T-cell (primary cell): ENCODE measurements around the gene PCDHGA7. TPM values are rescaled to one million over a fixed set of nuclear protein-coding genes. Genes with fewer than 3 reads are reported as not detected.
"Not testable (repeated sequence)": the region's sequence is repeated elsewhere in the genome, so short reads cannot be mapped to it uniquely, and the experiment has no call there.

Experiments
- ATAC-seq, 4 experiments: fragments of 200-7000 bp in 3 of 4; fragments of 150-1000 bp in 1 of 4; cut with Tn5 transposase; replicated peaks in 1 of 4; 1 replicate in 3 of 4; 2 replicates in 1 of 4; pipeline ENCODE4 v1.10.0; 2021; ENCODE audit warnings: moderate library complexity in 3 of 4, mild to moderate bottlenecking in 2 of 4, moderate number of reproducible peaks in 1 of 4
- CTCF ChIA-PET, 2 donors: fragments of 300-600 bp; sonication (Branson Sonifier 250); formaldehyde crosslinking; loops; one replicate each; lab custom pipeline; 2022; ENCODE audit warnings: antibody characterized with exemption in 2 of 2; lab: Charles Lee
- POLR2A ChIA-PET, 2 donors: fragments of 300-600 bp; sonication (Branson Sonifier 250); formaldehyde crosslinking; loops; one replicate each; lab custom pipeline; 2022; ENCODE audit warnings: antibody characterized with exemption in 2 of 2; lab: Charles Lee
- DNase-seq, 35 experiments: peaks; one replicate each; pipeline versions ENCODE4 v3.0.0 to v3.0.0-alpha.2; 2013 to 2023
- H3K27ac ChIP-seq: one replicate; pipeline ENCODE4 v1.5.1; 2013; ENCODE audit warnings: low read length
- H3K27me3 ChIP-seq, 2 experiments: replicated peaks in 1 of 2; 1 replicate in 1 of 2; 2 replicates in 1 of 2; pipeline versions ENCODE4 v1.6.1 to v1.7.0; 2013; ENCODE audit warnings: low read length in 1 of 2, mixed read lengths in 1 of 2; ENCODE audit not compliant: control insufficient read depth in 2 of 2, insufficient read depth in 2 of 2; ENCODE audit errors: extremely low read depth in 1 of 2
- H3K36me3 ChIP-seq, 2 donors: 1 replicate in 1 of 2; 2 replicates in 1 of 2; pipeline versions ENCODE4 v1.6.1 to v1.7.0; 2013; ENCODE audit warnings: low read length in 1 of 2; ENCODE audit not compliant: control insufficient read depth in 2 of 2, insufficient read depth in 1 of 2; ENCODE audit errors: extremely low read depth in 1 of 2
- H3K4me1 ChIP-seq, 2 experiments: 1 replicate in 1 of 2; 2 replicates in 1 of 2; pipeline versions ENCODE4 v1.6.1 to v1.7.0; 2013; ENCODE audit warnings: low read length in 2 of 2, mixed read lengths in 1 of 2; ENCODE audit not compliant: insufficient read depth in 2 of 2, control insufficient read depth in 1 of 2; ENCODE audit errors: extremely low read depth in 1 of 2
- H3K4me3 ChIP-seq, 2 donors: 1 replicate in 1 of 2; 2 replicates in 1 of 2; pipeline versions ENCODE4 v1.5.1 to v1.7.0; 2013; ENCODE audit warnings: mild to moderate bottlenecking in 2 of 2, low read length in 1 of 2, moderate library complexity in 1 of 2; ENCODE audit not compliant: control insufficient read depth in 1 of 2; ENCODE audit errors: extremely low read depth in 1 of 2
- H3K9me3 ChIP-seq: 2 replicates; pipeline ENCODE4 v1.7.0; 2013
- H3K27ac Mint-ChIP-seq, 2 donors: one replicate each; pipeline ENCODE4 v1.8.0; 2020 to 2021; ENCODE audit warnings: mild to moderate bottlenecking in 2 of 2, mixed read lengths in 2 of 2
- H3K27me3 Mint-ChIP-seq, 2 donors: one replicate each; pipeline ENCODE4 v1.8.0; 2021 to 2022; ENCODE audit warnings: mixed read lengths in 2 of 2
- H3K36me3 Mint-ChIP-seq: one replicate; pipeline ENCODE4 v1.8.0; 2021; ENCODE audit warnings: mixed read lengths
- H3K4me1 Mint-ChIP-seq, 3 donors: one replicate each; pipeline ENCODE4 v1.8.0; 2020 to 2022; ENCODE audit warnings: mixed read lengths in 3 of 3, mild to moderate bottlenecking in 1 of 3
- H3K4me3 Mint-ChIP-seq, 3 donors: one replicate each; pipeline ENCODE4 v1.8.0; 2020 to 2022; ENCODE audit warnings: mild to moderate bottlenecking in 3 of 3, mixed read lengths in 3 of 3, moderate library complexity in 3 of 3
- H3K9me3 Mint-ChIP-seq, 3 donors: one replicate each; pipeline ENCODE4 v1.8.0; 2020 to 2022; ENCODE audit warnings: mixed read lengths in 3 of 3
- WGBS: methylation state at CpG from one replicate; pipeline ENCODE4 v1.1.5; 2013; ENCODE audit warnings: missing lambda C conversion rate; ENCODE audit not compliant: insufficient coverage; 5-methylcytosine and 5-hydroxymethylcytosine counted together
- total RNA-seq, 35 experiments: library from RNA in 6 of 35; stranded (reverse) in 6 of 35; fragments of 120-200 nt in 1 of 35; gene quantifications; one replicate each; pipeline versions ENCODE4 v1.2.1 to v1.2.4 and lab custom pipeline; 2013 to 2026

PCDHGA7 gene
- total RNA-seq (under 1 TPM; 0.16 to 0.53 (median 0.21) TPM), total RNA-seq (lab: John Stamatoyannopoulos, UW) (0 to 0.71 (median 0.11) reads per million in 29 experiments)
- total RNA-seq (2013), result 0.28 TPM

DNA sequence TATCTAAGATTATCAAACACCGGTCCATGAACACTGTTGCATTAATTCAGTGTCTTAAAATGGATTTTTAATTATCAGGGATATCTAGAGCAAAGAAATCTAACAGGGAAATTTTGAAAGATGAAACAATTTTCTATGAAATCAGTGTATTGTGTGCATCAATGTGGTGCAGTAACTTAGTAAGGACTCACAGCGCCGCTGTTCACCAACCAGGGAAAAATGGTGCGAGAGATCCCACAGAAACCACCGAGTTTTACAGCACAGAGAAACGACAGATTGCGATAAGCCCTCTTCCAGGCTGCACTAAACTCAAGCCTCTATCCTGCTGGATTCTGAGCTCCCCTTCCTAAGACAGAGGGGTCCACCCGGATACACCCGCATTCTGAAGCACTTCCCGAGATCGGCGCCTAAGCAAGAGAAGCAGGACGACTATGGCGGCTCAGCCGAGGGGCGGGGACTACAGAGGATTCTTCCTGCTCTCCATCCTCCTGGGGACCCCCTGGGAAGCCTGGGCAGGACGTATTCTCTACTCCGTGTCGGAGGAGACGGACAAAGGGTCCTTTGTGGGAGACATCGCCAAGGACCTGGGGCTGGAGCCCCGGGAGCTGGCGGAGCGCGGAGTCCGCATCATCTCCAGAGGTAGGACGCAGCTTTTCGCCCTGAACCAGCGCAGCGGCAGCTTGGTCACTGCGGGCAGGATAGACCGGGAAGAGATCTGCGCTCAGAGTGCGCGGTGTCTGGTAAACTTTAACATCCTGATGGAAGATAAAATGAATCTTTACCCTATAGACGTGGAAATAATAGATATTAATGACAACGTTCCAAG is at the start of gene PCDHGA7:
PCDHGA7 (plus strand) TSS at position 274 of the 826 bp plus-strand sequence; CDS start at position 432, 158 bp downstream.
- Mint-ChIP-seq H3K27ac (no peak within 1 kb of the TSS), H3K27me3 (peaks cover 67 to 77% of the 10 kb centered on the region in 2 donors), H3K4me1 (peaks cover 0 to 6% (median 0%) of the 10 kb centered on the region in 3 donors), H3K9me3 (peaks cover 0 to 38% (median 29%) of the 10 kb centered on the region in 3 donors), H3K36me3 (peaks cover 10% of the 10 kb centered on the region), H3K4me3 (peak within 1 kb of the TSS; percentile 47 to 62 (median 60))
- Histone ChIP-seq H3K4me3 (peak within 1 kb of the TSS in 1 of 2 donors; percentile 57), H3K36me3 (no peaks in the 10 kb centered on the region), H3K9me3 (peaks cover 9% of the 10 kb centered on the region), H3K4me1 (no peaks in the 10 kb centered on the region), H3K27me3 (peaks cover 15 to 40% of the 10 kb centered on the region in 2 experiments), H3K27ac (no peak within 1 kb of the TSS)
- POLR2A ChIA-PET, result no interaction called here
- ATAC-seq (peak in 1 of 4 experiments; percentile 13), DNase-seq (no peak)
- CTCF ChIA-PET, result no interaction called here
- 18% methylated on average over 30 of the region's 37 CpGs for WGBS

DNA sequence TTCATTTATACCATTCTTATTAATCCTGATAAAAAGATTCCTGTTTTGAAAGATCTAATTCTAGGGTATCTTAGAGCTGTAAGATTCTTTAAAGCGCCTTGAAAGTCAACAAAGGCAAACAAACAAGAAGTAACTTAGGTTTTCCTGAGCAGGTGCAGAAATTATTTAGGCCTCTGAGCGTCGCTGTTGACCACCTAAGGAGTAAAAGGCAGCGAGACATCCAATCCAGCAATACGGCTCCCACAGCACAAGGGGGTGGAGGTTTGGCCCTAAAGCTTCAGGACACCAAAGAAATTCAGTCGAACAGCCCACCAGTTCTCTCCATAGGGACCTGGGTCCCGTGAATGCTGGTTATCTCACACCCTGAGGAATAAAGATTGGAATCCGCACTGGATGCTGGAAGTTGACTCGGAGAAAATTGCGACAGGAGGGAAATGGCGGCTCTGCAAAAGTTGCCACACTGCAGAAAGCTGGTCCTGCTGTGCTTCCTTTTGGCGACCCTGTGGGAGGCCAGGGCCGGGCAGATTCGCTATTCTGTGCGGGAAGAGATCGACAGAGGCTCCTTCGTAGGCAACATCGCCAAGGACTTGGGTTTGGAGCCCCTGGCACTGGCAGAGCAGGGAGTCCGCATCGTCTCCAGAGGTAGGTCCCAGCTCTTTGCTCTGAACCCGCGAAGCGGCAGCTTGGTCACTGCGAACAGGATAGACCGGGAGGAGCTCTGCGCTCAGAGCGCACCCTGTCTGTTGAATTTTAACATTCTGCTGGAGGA is 43.8 kb upstream of the PCDHGA7 start, which contains the start of gene PCDHGA2:
PCDHGA2 (plus strand) TSS at position 223 of the 769 bp plus-strand sequence.
- 27% methylated on average over 21 of the region's 27 CpGs for WGBS
- no peak within 1 kb of the TSS for H3K27ac ChIP-seq
- peaks cover 17% of the 10 kb centered on the region for H3K36me3 Mint-ChIP-seq
- H3K4me1 ChIP-seq, result no peaks in the 10 kb centered on the region
- peaks cover 9% of the 10 kb centered on the region for H3K9me3 ChIP-seq
- H3K4me1 Mint-ChIP-seq, result peaks cover 0 to 2% (median 0%) of the 10 kb centered on the region in 3 donors
- peak within 1 kb of the TSS in 2 of 3 donors; percentile 19 to 49 for H3K4me3 Mint-ChIP-seq
- POLR2A ChIA-PET, result no interaction called here
- H3K9me3 Mint-ChIP-seq, result peaks cover 21 to 59% (median 51%) of the 10 kb centered on the region in 3 donors
- ATAC-seq, result no peak
- DNase-seq, result peak in 1 of 35 experiments; percentile 18
- H3K27ac Mint-ChIP-seq, result no peak within 1 kb of the TSS
- CTCF ChIA-PET, result interaction anchor here (0.6 to 1.4 kb wide), 5 partner anchors 9 to 1472 kb away, joined by 3 read pairs; no protein-coding TSS in a partner anchor
- no peaks in the 10 kb centered on the region for H3K36me3 ChIP-seq
- peaks cover 67 to 85% of the 10 kb centered on the region in 2 donors for H3K27me3 Mint-ChIP-seq
- peaks cover 5 to 35% of the 10 kb centered on the region in 2 experiments for H3K27me3 ChIP-seq
- H3K4me3 ChIP-seq, result peak within 1 kb of the TSS in 1 of 2 donors; percentile 17

DNA sequence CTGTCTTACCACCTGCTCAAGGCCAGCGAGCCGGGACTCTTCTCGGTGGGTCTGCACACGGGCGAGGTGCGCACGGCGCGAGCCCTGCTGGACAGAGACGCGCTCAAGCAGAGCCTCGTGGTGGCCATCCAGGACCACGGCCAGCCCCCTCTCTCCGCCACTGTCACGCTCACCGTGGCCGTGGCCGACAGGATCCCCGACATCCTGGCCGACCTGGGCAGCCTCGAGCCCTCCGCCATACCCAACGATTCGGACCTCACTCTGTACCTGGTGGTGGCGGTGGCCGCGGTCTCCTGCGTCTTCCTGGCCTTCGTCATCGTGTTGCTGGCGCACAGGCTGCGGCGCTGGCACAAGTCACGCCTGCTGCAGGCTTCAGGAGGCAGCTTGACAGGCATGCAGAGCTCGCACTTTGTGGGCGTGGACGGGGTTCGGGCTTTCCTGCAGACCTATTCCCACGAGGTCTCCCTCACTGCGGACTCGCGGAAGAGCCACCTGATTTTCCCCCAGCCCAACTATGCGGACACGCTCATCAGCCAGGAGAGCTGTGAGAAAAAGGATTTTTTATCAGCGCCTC is 41.7 kb upstream of the PCDHGA7 start:
- H3K4me1 ChIP-seq, H3K9me3 ChIP-seq, DNase-seq, ATAC-seq, H3K4me1 Mint-ChIP-seq, H3K36me3 ChIP-seq, POLR2A ChIA-PET, H3K4me3 ChIP-seq, CTCF ChIA-PET, H3K27ac Mint-ChIP-seq, H3K27ac ChIP-seq, H3K4me3 Mint-ChIP-seq: not testable (repeated sequence)
- Mint-ChIP-seq H3K36me3 (peaks cover 21% of the 10 kb centered on the region), H3K9me3 (peaks cover 16 to 54% (median 50%) of the 10 kb centered on the region in 3 donors), H3K27me3 (peaks cover 63 to 81% of the 10 kb centered on the region in 2 donors)
- 72% methylated on average over 26 of the region's 45 CpGs for WGBS
- H3K27me3 ChIP-seq, result peaks cover 6 to 47% of the 10 kb centered on the region in 2 experiments

DNA sequence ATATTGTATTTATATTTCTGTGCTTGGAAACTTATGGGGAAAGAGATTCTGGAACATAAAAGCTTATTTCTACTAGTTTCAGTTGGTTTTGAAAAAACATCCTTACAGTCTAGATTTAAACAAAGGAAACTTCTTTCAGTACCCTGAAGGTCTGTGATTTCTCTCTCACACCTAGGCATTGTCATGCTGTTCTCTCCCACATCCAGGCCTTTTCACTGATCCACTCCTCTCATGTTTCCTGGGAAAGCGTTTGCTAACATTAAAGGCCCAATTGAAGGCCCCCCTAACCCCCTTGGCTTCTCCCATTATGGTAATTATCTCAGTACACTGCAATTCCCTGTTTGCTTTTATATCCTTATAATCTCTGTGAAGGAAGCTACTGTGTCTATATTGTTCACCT is 39.8 kb upstream of the PCDHGA7 start:
- no peaks in the 10 kb centered on the region for H3K36me3 ChIP-seq
- no peak overlapping the region for H3K27ac ChIP-seq
- ATAC-seq, result no peak
- no peak for DNase-seq
- no peak overlapping the region for H3K4me3 Mint-ChIP-seq
- peaks cover 3% of the 10 kb centered on the region for H3K9me3 ChIP-seq
- no peaks in the 10 kb centered on the region for H3K4me1 ChIP-seq
- H3K4me3 ChIP-seq, result no peak overlapping the region
- peaks cover 4 to 51% of the 10 kb centered on the region in 2 experiments for H3K27me3 ChIP-seq
- WGBS, result 0% methylated on average over 1 of the region's 1 CpG
- H3K36me3 Mint-ChIP-seq, result peaks cover 18% of the 10 kb centered on the region
- no peak overlapping the region for H3K27ac Mint-ChIP-seq
- H3K4me1 Mint-ChIP-seq, result peaks cover 0 to 2% (median 0%) of the 10 kb centered on the region in 3 donors
- ChIA-PET POLR2A (no interaction called here), CTCF (no interaction called here)
- peaks cover 16 to 46% (median 41%) of the 10 kb centered on the region in 3 donors for H3K9me3 Mint-ChIP-seq
- H3K27me3 Mint-ChIP-seq, result peaks cover 62 to 76% of the 10 kb centered on the region in 2 donors

DNA sequence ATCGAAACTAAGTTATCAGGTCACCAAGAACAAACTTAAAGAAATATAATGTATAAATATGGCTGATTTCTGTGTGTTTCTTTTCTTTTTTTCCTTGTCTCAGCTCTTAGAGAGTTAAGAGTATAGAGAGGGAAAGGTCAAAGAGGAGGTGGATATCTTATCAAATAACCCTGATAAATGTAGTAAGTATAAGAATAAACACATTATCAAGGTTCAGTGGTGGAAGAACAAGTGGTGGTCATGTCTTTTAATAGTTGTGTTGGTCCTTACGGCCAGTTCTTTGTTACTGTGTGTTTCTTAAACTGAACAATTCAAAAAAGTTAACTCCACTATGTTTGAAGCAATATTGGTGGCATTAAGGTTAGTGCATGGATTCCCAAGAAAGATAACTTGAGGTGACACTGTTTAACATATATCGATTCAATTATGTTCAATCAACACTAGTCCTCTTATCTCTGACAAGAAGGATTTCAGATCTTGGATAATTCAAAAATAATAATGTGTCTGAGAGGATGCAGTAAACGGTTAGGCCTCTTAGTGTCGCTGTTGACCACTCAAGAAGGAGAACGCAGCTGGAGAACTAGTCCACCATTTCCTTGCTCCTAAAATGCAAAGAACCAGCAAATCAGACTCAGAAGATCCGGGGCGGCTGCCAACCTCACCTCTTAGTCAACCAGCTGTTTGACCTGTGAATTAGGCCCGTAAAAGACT is 39.1 kb upstream of the PCDHGA7 start, which contains the start of gene PCDHGA3:
PCDHGA3 (plus strand) TSS at position 588 of the 711 bp plus-strand sequence. CDS start 205 bp downstream, outside the sequence.
- ChIA-PET CTCF (interaction anchor here in 1 of 2 donors (0.6 to 1.4 kb wide), 3 partner anchors 9 to 221 kb away, joined by 3 to 4 read pairs (median 3); no protein-coding TSS in a partner anchor), POLR2A (no interaction called here)
- no peaks in the 10 kb centered on the region for H3K4me1 ChIP-seq
- no peaks in the 10 kb centered on the region for H3K9me3 ChIP-seq
- Mint-ChIP-seq H3K4me1 (peaks cover 0 to 2% (median 0%) of the 10 kb centered on the region in 3 donors), H3K4me3 (peak within 1 kb of the TSS; percentile 24 to 53 (median 39)), H3K27me3 (peaks cover 61 to 74% of the 10 kb centered on the region in 2 donors), H3K36me3 (peaks cover 12% of the 10 kb centered on the region), H3K9me3 (peaks cover 16 to 40% (median 35%) of the 10 kb centered on the region in 3 donors), H3K27ac (no peak within 1 kb of the TSS)
- ATAC-seq, result no peak
- peaks cover 4 to 51% of the 10 kb centered on the region in 2 experiments for H3K27me3 ChIP-seq
- H3K36me3 ChIP-seq, result no peaks in the 10 kb centered on the region
- H3K27ac ChIP-seq, result no peak within 1 kb of the TSS
- WGBS, result 26% methylated on average over 5 of the region's 9 CpGs
- DNase-seq, result peak in 1 of 35 experiments; percentile 37
- H3K4me3 ChIP-seq, result peak within 1 kb of the TSS in 1 of 2 donors; percentile 36
